Panc1 (cell line): ENCODE data around the gene SNCG.

Experiments
- CTCF ChIP-seq: fragments of 450-650 bp; IDR thresholded peaks from 2 replicates; pipeline ENCODE4 v1.5.1; 2017; ENCODE audit warnings: mild to moderate bottlenecking
- POLR2AphosphoS5 ChIP-seq: IDR thresholded peaks from 2 replicates; pipeline ENCODE4 v1.6.1; 2012; ENCODE audit warnings: mild to moderate bottlenecking, low read depth, low read length, moderate library complexity
- REST ChIP-seq, 2 experiments: IDR thresholded peaks; 2 replicates each; pipeline ENCODE4 v1.6.1; 2011 to 2012; ENCODE audit warnings: low read depth in 2 of 2, control low read depth in 1 of 2, low read length in 1 of 2, mild to moderate bottlenecking in 1 of 2, moderate library complexity in 1 of 2; ENCODE audit not compliant: insufficient read depth in 1 of 2
- SIN3A ChIP-seq: IDR thresholded peaks from 2 replicates; pipeline ENCODE4 v1.6.1; 2012; ENCODE audit warnings: low read depth, mild to moderate bottlenecking, low read length, moderate library complexity, borderline replicate concordance; ENCODE audit not compliant: insufficient read depth
- TCF7L2 ChIP-seq: IDR thresholded peaks from 2 replicates; pipeline ENCODE4 v1.6.1; 2011; ENCODE audit warnings: mild to moderate bottlenecking, low read depth, low read length, inconsistent platforms

GRCh38 chr10:86959737-86960002 lies 1.3 kb downstream of the SNCG start:
- no peak for TF ChIP-seq CTCF
- no peak for TF ChIP-seq POLR2AphosphoS5
- TF ChIP-seq TCF7L2, result no peak
- no peak for TF ChIP-seq REST (IDR thresholded peaks at IDR 0.05; ENCODE audit: insufficient read depth in 1 of 2, low read depth in 2 of 2, low read length in 1 of 2)
- no peak for TF ChIP-seq SIN3A
